ENCODE measurements around the gene DNAJC30. TPM values are rescaled to one million over a fixed set of nuclear protein-coding genes. Genes with fewer than 3 reads are reported as not detected.

Gene DNAJC30
- total RNA-seq, 2 experiments from 2014 or later, result 5.9 to 13.7 TPM

DNA sequence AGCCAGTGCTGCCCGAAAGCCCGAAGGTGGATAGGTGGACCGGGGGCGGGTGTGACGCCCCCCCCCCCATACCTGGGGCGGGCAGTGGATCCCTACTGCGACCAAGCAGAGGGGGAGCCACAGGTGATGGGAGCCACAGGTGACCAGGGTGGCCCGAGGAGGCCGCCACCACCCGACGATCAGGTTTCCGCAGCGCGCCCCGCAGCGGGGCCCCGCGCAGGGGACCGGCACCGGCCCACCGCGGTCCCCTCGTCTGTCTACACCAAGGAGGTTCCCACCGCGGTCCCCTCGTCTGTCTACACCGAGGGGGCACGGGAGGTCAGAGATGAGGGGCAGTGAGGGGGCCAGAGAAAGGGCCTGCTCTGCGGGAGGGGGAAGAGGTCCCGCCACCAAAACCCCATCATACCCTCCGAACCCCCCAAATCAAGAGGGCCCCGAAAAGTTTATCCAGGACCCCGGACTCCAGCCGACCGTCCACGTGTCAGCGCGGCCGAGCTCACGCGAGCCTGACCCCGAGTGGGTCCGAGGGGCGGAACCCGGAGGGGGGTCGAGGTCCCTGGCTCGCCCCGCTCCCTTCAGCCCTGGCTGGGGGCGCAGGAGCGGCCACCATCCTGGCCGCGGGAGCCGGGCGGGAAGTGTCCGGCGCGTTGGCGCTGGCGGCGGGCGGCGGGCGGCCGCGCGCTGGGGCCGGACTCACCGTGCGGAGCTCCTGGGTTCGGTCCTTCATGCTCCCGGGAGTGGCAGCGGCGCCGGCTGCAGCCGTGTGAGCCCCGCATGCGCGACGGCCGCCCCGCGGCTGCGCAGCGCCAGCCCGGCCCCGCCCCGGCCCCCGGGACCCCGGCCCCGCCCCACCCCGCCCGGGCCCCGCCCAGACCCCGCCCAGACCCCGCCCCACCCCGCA is 35.9 kb upstream of the DNAJC30 start, which contains the start of gene STX1A:
Gene STX1A (minus strand): TSS at position 765 of the 901 bp plus-strand sequence. CDS start 38 bp downstream, at position 727.
- Histone ChIP-seq H2AFZ (ENCODE audit: low read length) (peak within 1 kb of the TSS; percentile 98), H4K20me1 (ENCODE audit: insufficient read depth, low read length) (no peaks in the 10 kb centered on the region), H3K4me2 (ENCODE audit: low read length) (peak within 1 kb of the TSS; percentile 100), H3K36me3 (ENCODE audit: insufficient read depth, low read length) (no peaks in the 10 kb centered on the region), H3K27ac (ENCODE audit: low read depth, low read length, poor library complexity, severe bottlenecking) (no peak within 1 kb of the TSS), H3K9me2 (ENCODE audit: insufficient read depth, low read length) (no peaks in the 10 kb centered on the region), H3K4me1 (ENCODE audit: insufficient read depth, low read length, poor library complexity, severe bottlenecking) (peaks cover 28% of the 10 kb centered on the region), H3K79me2 (ENCODE audit: insufficient read depth, low read depth, low read length) (no peaks in the 10 kb centered on the region), H3K4me3 (ENCODE audit: low read depth, low read length, poor library complexity, severe bottlenecking) (peak within 1 kb of the TSS; percentile 95), H3K9me3 (ENCODE audit: low read length) (no peaks in the 10 kb centered on the region)
- peak; percentile 83 for DNase-seq (ENCODE audit: low spot score)
- BruUV-seq (replicated peaks), result no TSS peak
- ChIA-PET CTCF (ENCODE audit: unreplicated experiment) (interaction anchor here (1.4 kb wide), 1 partner anchor 112 kb away, joined by 4 read pairs; no protein-coding TSS in a partner anchor), POLR2A (interaction anchor here (0.5 to 1.0 kb wide), 2 partner anchors 10 to 137 kb away, joined by 3 to 4 read pairs; no protein-coding TSS in a partner anchor)
- no peak for TF ChIP-seq EZH2phosphoT487 (IDR thresholded peaks at IDR 0.05; ENCODE audit: borderline replicate concordance, low read depth, low read length)
- TF ChIP-seq, protein P1, sequence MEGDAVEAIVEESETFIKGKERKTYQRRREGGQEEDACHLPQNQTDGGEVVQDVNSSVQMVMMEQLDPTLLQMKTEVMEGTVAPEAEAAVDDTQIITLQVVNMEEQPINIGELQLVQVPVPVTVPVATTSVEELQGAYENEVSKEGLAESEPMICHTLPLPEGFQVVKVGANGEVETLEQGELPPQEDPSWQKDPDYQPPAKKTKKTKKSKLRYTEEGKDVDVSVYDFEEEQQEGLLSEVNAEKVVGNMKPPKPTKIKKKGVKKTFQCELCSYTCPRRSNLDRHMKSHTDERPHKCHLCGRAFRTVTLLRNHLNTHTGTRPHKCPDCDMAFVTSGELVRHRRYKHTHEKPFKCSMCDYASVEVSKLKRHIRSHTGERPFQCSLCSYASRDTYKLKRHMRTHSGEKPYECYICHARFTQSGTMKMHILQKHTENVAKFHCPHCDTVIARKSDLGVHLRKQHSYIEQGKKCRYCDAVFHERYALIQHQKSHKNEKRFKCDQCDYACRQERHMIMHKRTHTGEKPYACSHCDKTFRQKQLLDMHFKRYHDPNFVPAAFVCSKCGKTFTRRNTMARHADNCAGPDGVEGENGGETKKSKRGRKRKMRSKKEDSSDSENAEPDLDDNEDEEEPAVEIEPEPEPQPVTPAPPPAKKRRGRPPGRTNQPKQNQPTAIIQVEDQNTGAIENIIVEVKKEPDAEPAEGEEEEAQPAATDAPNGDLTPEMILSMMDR (conservative IDR thresholded peaks at IDR 0.05; ENCODE audit: low read length), result no peak
- intact Hi-C loops (cut with micrococcal nuclease; ENCODE audit: unreplicated experiment), result no loop called here

DNA sequence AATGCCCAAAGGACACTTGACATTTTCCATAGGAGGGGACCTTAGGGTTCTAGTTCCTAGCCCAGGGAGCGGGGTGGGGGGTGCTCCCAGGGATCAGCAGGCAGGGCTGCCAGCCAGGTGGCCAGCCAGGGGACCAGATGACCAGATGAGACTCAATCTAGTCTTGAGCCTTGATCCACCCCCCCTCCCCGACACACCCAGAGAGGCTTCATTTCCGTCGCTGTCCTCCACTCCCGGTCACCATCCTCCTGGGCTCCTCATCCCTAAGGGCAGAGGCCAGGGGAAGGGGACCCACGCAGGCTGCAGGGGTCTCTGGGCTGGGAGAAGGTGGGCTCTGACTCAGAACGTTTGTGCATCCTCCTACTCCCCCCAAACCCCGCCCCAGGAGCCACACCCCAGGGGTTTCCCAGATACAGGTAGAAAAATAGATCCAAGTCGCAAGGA is 35.2 kb upstream of the DNAJC30 start:
- Histone ChIP-seq H3K4me1 (ENCODE audit: insufficient read depth, low read length, poor library complexity, severe bottlenecking) (peaks cover 28% of the 10 kb centered on the region), H3K4me2 (ENCODE audit: low read length) (peak overlapping the region; percentile 100), H2AFZ (ENCODE audit: low read length) (no peak overlapping the region), H4K20me1 (ENCODE audit: insufficient read depth, low read length) (no peaks in the 10 kb centered on the region), H3K36me3 (ENCODE audit: insufficient read depth, low read length) (no peaks in the 10 kb centered on the region), H3K79me2 (ENCODE audit: insufficient read depth, low read depth, low read length) (no peaks in the 10 kb centered on the region), H3K9me3 (ENCODE audit: low read length) (no peaks in the 10 kb centered on the region), H3K27ac (ENCODE audit: low read depth, low read length, poor library complexity, severe bottlenecking) (no peak overlapping the region), H3K4me3 (ENCODE audit: low read depth, low read length, poor library complexity, severe bottlenecking) (peak overlapping the region; percentile 95), H3K9me2 (ENCODE audit: insufficient read depth, low read length) (no peaks in the 10 kb centered on the region)
- CTCF ChIA-PET (ENCODE audit: unreplicated experiment), result no interaction called here
- POLR2A ChIA-PET, result no interaction called here
- TF ChIP-seq EZH2phosphoT487 (IDR thresholded peaks at IDR 0.05; ENCODE audit: borderline replicate concordance, low read depth, low read length), result no peak
- TF ChIP-seq, protein P1 (conservative IDR thresholded peaks at IDR 0.05; ENCODE audit: low read length), result no peak
- no TSS peak for BruUV-seq (replicated peaks)
- intact Hi-C loops (cut with micrococcal nuclease; ENCODE audit: unreplicated experiment), result no loop called here
- no peak for DNase-seq (ENCODE audit: low spot score)

DNA sequence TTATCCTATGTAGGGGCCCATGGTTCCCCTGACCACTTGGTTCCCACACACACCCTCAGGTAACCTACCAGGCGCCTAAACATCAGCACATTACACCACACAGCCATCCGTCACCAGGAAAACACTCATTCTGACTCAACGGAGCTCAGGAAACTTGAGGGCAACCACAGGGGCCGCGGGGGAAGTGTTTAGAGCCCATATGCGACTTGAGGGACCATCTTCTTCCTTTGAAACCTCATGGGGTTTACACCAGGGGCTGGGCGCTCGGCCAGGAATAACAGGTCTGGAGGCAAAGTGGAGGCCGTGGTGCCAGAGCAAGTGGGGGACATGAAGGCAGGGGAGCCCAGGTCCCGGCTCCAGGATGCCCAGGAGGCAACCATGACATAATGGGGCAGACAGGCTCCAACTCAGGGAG is 34.7 kb upstream of the DNAJC30 start:
- ChIA-PET CTCF (ENCODE audit: unreplicated experiment) (no interaction called here), POLR2A (no interaction called here)
- BruUV-seq (replicated peaks), result no TSS peak

More for the DNA sequence above, 34.7 kb upstream of the DNAJC30 start:
- peaks cover 28% of the 10 kb centered on the region for H3K4me1 ChIP-seq (ENCODE audit: insufficient read depth, low read length, poor library complexity, severe bottlenecking)
- TF ChIP-seq, protein P1 (conservative IDR thresholded peaks at IDR 0.05; ENCODE audit: low read length), result no peak
- TF ChIP-seq EZH2phosphoT487 (IDR thresholded peaks at IDR 0.05; ENCODE audit: borderline replicate concordance, low read depth, low read length), result no peak
- no peaks in the 10 kb centered on the region for H3K79me2 ChIP-seq (ENCODE audit: insufficient read depth, low read depth, low read length)
- H2AFZ ChIP-seq (ENCODE audit: low read length), result no peak overlapping the region
- no peaks in the 10 kb centered on the region for H3K36me3 ChIP-seq (ENCODE audit: insufficient read depth, low read length)
- H3K4me3 ChIP-seq (ENCODE audit: low read depth, low read length, poor library complexity, severe bottlenecking), result peak overlapping the region; percentile 95
- H3K4me2 ChIP-seq (ENCODE audit: low read length), result peak overlapping the region; percentile 100
- H3K9me2 ChIP-seq (ENCODE audit: insufficient read depth, low read length), result no peaks in the 10 kb centered on the region
- no peaks in the 10 kb centered on the region for H4K20me1 ChIP-seq (ENCODE audit: insufficient read depth, low read length)
- no peak overlapping the region for H3K27ac ChIP-seq (ENCODE audit: low read depth, low read length, poor library complexity, severe bottlenecking)
- DNase-seq (ENCODE audit: low spot score), result peak; percentile 33
- intact Hi-C loops (cut with micrococcal nuclease; ENCODE audit: unreplicated experiment), result no loop called here
- H3K9me3 ChIP-seq (ENCODE audit: low read length), result no peaks in the 10 kb centered on the region
